Erythroblast (primary cell): Measurements from ENCODE around the gene IAH1.

Experiments used
- DNase-seq, 2 experiments: peaks; one replicate each; lab custom pipeline; 2025; lab: John Stamatoyannopoulos, UW
- GATA1 ChIP-seq: IDR thresholded peaks from 2 replicates; pipeline ENCODE4 v1.6.1; 2011; ENCODE audit warnings: low read depth, mild to moderate bottlenecking, control low read depth, low read length, moderate library complexity
- POLR2A ChIP-seq: IDR thresholded peaks from 2 replicates; pipeline ENCODE4 v1.6.1; 2011; ENCODE audit warnings: mild to moderate bottlenecking, low read length

The IAH1 gene

DNA sequence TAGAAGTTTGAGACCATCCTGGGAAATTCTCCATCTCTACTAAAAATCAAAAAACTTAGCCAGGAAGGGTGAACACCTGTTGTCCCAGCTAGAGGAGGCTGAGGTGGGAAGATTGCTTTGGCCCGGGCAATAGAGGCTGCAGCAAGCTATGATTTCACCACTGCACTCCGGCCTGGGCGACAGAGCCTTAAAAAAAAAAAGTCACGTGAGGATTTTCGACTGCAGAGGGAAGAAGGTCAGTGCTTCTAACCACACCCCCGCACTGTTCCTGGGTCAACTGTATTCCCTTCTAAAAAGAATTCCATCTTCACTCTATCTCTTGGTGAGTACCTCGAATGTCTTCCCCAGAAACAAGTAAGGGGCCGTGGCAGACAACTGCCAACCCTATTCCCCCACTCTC lies 49.9 kb downstream of the IAH1 start:
- TF ChIP-seq POLR2A (no peak), GATA1 (no peak)

DNA sequence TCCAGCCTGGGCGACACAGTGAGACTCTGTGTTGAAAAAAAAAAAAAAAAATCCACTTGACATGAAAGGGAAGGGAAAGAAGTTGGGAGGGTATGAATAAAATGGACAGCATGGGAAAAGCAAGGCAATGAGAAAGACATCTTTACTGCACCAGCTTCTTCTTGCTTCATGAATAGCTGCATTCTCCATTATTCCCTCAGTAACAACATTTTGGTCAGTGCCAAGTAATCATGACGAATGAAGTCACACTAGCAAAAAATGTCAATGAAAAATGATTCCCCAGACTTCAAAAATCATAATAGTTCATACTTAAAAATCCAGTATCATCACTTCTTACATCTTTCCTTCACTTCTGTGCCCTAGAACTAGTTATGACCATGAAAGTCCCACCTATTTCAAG lies 50.9 kb downstream of the IAH1 start:
- DNase-seq = no peak
- TF ChIP-seq GATA1 = no peak
- TF ChIP-seq POLR2A = no peak

More for the DNA sequence above, 49.9 kb downstream of the IAH1 start:
- DNase-seq = no peak

- TF ChIP-seq POLR2A (no peak), GATA1 (no peak)
Measured at GRCh38 chr2:9527995-9528787, 53.8 kb downstream of the IAH1 start.

GRCh38 chr2:9532421-9532820 lies 58.1 kb downstream of the IAH1 start:
- TF ChIP-seq POLR2A = no peak
- TF ChIP-seq GATA1 = no peak
- no peak for DNase-seq

More at GRCh38 chr2:9527995-9528787, 53.8 kb downstream of the IAH1 start:
- no peak for DNase-seq

GRCh38 chr2:9533663-9534062 lies 59.3 kb downstream of the IAH1 start:
- no peak for TF ChIP-seq GATA1
- TF ChIP-seq POLR2A = no peak
- no peak for DNase-seq

DNA sequence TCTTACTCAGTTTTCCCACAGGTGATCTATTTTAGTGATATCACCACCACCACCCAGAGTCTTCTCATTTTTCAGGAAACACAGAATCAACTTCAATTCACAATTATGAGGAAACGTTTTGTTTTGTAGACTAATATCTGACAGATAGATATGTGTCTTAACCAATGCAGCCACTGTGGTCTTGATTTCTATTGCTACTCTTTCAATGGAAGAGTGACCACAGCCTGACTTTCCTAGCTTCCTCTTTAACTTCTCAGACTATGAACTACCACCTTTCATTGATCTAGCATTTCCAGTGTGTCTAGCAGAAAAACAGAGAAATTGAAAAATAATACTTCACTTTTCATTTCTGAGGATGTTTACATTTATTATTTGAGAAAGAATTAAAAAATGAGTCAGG lies 60.8 kb downstream of the IAH1 start:
- TF ChIP-seq GATA1 = no peak
- TF ChIP-seq POLR2A = no peak
- DNase-seq = no peak

DNA sequence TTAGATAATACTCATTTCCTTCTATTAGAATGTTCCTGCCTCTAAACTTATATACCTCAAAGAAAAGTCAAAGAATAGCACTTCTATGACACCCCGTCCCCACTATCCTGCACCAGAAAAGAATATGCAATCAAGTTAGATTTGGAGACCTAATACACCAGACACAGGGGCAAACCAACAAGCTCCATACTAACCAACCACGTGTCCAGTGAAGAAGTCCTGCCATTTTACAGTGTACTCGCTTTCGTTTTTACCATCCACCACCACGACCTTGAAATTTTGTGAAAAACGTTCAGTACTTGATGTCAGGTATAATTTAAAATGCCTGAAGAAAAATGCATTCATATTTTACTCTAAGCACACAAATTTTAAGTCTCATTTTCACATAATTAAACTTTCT lies 62.2 kb downstream of the IAH1 start:
- TF ChIP-seq POLR2A = no peak
- TF ChIP-seq GATA1 = no peak
- DNase-seq = no peak

DNA sequence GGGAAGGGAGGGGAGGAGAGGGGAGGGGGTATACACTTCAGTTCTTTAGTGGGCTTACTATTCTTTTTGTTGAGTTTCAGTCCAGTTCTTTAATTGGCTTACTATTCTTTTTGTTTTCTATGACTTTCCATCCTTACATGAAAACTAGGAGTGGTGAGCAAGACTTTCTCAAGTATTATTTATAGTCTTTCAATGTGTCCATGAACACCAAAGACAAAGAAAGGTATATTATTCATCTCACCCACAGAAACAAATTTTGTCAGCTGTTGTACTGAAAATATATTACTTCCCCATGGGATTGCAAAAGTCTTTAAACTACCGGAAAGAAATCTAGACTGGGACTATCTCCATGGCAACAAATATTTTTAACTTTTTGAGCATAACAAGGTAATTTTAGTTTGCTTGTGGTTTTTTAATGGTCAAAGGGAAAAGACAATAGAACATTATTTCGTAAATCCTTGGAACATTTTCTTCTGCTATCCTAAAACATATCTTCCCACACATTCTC lies 63.7 kb downstream of the IAH1 start:
- TF ChIP-seq POLR2A = no peak
- no peak for TF ChIP-seq GATA1
- DNase-seq = no peak
